Measurements from ENCODE around the gene PACSIN2.

DNA sequence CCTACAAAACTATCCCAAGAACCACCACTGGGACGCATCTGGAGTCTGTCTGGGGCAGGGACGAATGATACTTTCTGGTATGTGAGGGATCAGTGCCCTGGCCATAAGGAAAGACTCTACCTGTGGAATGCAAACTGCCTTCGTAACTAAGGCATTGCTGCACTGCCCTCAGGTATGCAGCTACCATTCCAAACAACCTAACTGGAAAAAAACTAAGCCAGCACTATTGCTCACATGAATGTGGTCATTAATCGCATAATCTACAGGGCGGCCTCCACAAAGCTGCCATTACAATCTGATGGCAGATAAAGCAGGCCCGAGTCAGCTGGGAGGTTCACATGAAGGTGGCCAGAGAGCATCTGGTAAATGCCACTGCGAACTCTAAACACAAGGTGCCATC lies 3.9 kb downstream of the PACSIN2 start:
- TF ChIP-seq, protein P1, sequence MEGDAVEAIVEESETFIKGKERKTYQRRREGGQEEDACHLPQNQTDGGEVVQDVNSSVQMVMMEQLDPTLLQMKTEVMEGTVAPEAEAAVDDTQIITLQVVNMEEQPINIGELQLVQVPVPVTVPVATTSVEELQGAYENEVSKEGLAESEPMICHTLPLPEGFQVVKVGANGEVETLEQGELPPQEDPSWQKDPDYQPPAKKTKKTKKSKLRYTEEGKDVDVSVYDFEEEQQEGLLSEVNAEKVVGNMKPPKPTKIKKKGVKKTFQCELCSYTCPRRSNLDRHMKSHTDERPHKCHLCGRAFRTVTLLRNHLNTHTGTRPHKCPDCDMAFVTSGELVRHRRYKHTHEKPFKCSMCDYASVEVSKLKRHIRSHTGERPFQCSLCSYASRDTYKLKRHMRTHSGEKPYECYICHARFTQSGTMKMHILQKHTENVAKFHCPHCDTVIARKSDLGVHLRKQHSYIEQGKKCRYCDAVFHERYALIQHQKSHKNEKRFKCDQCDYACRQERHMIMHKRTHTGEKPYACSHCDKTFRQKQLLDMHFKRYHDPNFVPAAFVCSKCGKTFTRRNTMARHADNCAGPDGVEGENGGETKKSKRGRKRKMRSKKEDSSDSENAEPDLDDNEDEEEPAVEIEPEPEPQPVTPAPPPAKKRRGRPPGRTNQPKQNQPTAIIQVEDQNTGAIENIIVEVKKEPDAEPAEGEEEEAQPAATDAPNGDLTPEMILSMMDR (IDR thresholded peaks at IDR 0.05), result no peak
- TF ChIP-seq POLR2A (IDR thresholded peaks at IDR 0.05), result no peak
- peak in 2 of 3 donors; percentile 26 to 42 for TF ChIP-seq POLR2AphosphoS5 (IDR thresholded peaks at IDR 0.05)
- TF ChIP-seq EP300 (IDR thresholded peaks at IDR 0.05), result no peak
